Activated CD8-positive, alpha-beta T cell treated with anti-CD3 and anti-CD28 coated beads, Interleukin-2, amount 10 ng/mL, durations not matched to agents 7 days and 5 days (primary cell): ENCODE data around the gene SAXO2. TPM values are rescaled to one million over a fixed set of nuclear protein-coding genes. Genes with fewer than 3 reads are reported as not detected.
A peak's percentile ranks its signal among the peaks of the same experiment; 100 is the strongest.
"Not testable (repeated sequence)": the region's sequence is repeated elsewhere in the genome, so short reads cannot be mapped to it uniquely, and the experiment has no call there.

Experiments used
- ATAC-seq: fragments of 150-1000 bp; cut with Tn5 transposase; one replicate; pipeline ENCODE4 v1.10.0; 2021; ENCODE audit warnings: moderate library complexity
- CTCF ChIA-PET: fragments of 350-600 bp; sonication (Branson Sonifier 250); formaldehyde crosslinking; loops from one replicate; lab custom pipeline; 2021; ENCODE audit warnings: antibody characterized with exemption; lab: Charles Lee
- POLR2A ChIA-PET: fragments of 350-600 bp; sonication (Branson Sonifier 250); formaldehyde crosslinking; loops from one replicate; lab custom pipeline; 2021; ENCODE audit warnings: antibody characterized with exemption; lab: Charles Lee
- DNase-seq: peaks from one replicate; pipeline ENCODE4 v3.0.0-alpha.2; 2020
- H3K27ac Mint-ChIP-seq: one replicate; pipeline ENCODE4 v1.8.0; 2021; ENCODE audit warnings: mild to moderate bottlenecking, mixed read lengths
- H3K27me3 Mint-ChIP-seq: one replicate; pipeline ENCODE4 v1.8.0; 2021; ENCODE audit warnings: low read depth, mixed read lengths
- H3K36me3 Mint-ChIP-seq: one replicate; pipeline ENCODE4 v1.8.0; 2021; ENCODE audit warnings: low read depth, mixed read lengths
- H3K4me1 Mint-ChIP-seq: one replicate; pipeline ENCODE4 v1.8.0; 2021; ENCODE audit warnings: low read depth, mixed read lengths
- H3K4me3 Mint-ChIP-seq: one replicate; pipeline ENCODE4 v1.8.0; 2021; ENCODE audit warnings: mild to moderate bottlenecking, mixed read lengths
- H3K9me3 Mint-ChIP-seq: one replicate; pipeline ENCODE4 v1.8.0; 2022; ENCODE audit warnings: mixed read lengths; ENCODE audit not compliant: insufficient read depth
- total RNA-seq, 2 experiments: library from RNA; stranded (reverse); gene quantifications; one replicate each; pipeline ENCODE4 v1.2.3, GENCODE V29; 2021

SAXO2 gene
- total RNA-seq, 2 experiments from 2014 or later: 1.6 to 2.0 TPM

DNA sequence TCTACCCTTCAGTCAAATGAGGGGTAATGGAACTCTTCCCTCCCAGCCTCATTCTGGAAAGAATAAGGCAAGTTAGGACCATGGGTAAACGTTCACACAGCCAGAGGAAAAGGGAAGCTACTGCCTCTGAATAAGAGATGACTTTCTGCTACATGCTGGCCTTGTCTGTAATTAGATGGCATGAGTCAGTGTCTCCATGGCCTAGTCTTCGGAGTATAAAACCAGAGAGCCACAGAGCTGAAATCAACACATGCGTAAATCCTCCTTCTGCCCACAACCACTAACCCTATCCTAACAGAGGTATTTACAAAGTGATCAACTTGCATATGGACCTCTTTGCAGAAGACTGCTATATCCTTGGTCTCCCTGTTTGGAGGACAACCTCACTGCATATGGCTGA lies 14.4 kb upstream of the SAXO2 start:
- CTCF ChIA-PET, ATAC-seq: not testable (repeated sequence)

GRCh38 chr15:82261566-82262421 lies 824 bp upstream of the SAXO2 start:
- DNase-seq (peak; percentile 42), ATAC-seq (peak; percentile 20)
- Mint-ChIP-seq H3K36me3 (peaks cover 28% of the 10 kb centered on the region), H3K27ac (peak overlapping the region; percentile 88), H3K4me1 (peaks cover 30% of the 10 kb centered on the region), H3K4me3 (peak overlapping the region; percentile 92)
- CTCF ChIA-PET: interaction anchor here (0.7 to 1.9 kb wide), 2 partner anchors 15 to 19 kb away, joined by 3 to 8 read pairs; no protein-coding TSS in a partner anchor
- H3K9me3 Mint-ChIP-seq, H3K27me3 Mint-ChIP-seq: not testable (repeated sequence)
- POLR2A ChIA-PET: interaction anchor here (0.6 to 1.2 kb wide), 4 partner anchors 8 to 279 kb away, joined by 3 to 5 read pairs (median 4); partner anchors contain the start of gene RPS17

More for the DNA sequence above, 14.4 kb upstream of the SAXO2 start:
- H3K9me3 Mint-ChIP-seq, DNase-seq, H3K4me3 Mint-ChIP-seq, H3K27ac Mint-ChIP-seq, H3K27me3 Mint-ChIP-seq: not testable (repeated sequence)
- Mint-ChIP-seq H3K4me1 (peaks cover 24% of the 10 kb centered on the region), H3K36me3 (peaks cover 32% of the 10 kb centered on the region)
- POLR2A ChIA-PET: interaction anchor here (0.8 kb wide), 1 partner anchor 14 kb away, joined by 3 read pairs; the partner anchor contains the start of genes EFL1 and SAXO2

DNA sequence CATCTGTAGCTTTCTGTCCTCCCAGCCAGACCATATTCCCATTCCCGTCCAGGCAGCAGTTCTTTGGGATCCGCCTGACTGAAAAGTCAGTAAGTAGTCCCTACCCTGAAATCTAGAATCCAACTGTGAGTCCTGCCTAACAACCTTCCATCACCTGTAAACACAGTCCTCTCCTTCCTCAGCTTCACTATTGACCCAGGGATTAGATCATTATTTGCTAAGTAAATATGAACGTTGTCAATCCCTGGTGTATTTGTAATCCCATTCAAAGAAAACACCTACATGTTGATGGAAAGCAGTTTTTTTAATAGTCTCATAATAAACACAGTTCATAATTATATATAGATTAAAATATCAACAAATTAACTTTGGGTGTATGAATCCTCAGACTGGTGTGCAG lies 732 bp downstream of the SAXO2 start:
- H3K9me3 Mint-ChIP-seq: no peaks in the 10 kb centered on the region
- H3K27me3 Mint-ChIP-seq: no peaks in the 10 kb centered on the region
- ATAC-seq: no peak
- peak overlapping the region; percentile 92 for H3K4me3 Mint-ChIP-seq
- H3K4me1 Mint-ChIP-seq: peaks cover 30% of the 10 kb centered on the region
- H3K36me3 Mint-ChIP-seq: peaks cover 17% of the 10 kb centered on the region
- DNase-seq: no peak
- peak overlapping the region; percentile 4 for H3K27ac Mint-ChIP-seq
- ChIA-PET POLR2A (no interaction called here), CTCF (interaction anchor here (1.9 kb wide), 1 partner anchor 17 kb away, joined by 8 read pairs; no protein-coding TSS in a partner anchor)

GRCh38 chr15:82267137-82267536 lies 4.5 kb downstream of the SAXO2 start:
- CTCF ChIA-PET: interaction anchor here (0.8 kb wide), 1 partner anchor 17 kb away, joined by 3 read pairs; no protein-coding TSS in a partner anchor
- H3K27ac Mint-ChIP-seq, ATAC-seq: not testable (repeated sequence)

DNA sequence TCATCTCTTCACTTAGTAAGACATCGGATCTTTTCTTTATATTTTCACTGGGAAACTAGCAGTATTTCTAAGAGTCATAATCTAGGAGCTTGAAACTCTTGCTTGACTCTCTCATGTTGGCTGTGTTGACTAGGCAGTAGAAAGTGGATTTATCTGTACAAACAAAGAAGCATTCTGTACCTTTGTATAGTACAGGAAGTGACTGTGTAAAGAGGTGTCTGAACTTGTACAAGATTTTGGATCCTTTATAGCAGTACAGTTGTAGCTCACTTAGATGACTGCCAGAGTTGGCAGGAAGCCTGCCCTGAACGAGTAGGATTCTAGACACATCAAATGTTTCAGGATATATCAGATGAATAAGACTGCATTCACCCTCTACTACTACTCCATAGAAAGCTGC lies 5.8 kb downstream of the SAXO2 start:
- POLR2A ChIA-PET, H3K4me1 Mint-ChIP-seq, H3K27me3 Mint-ChIP-seq, H3K9me3 Mint-ChIP-seq, H3K36me3 Mint-ChIP-seq, H3K4me3 Mint-ChIP-seq, ATAC-seq, DNase-seq: not testable (repeated sequence)
- CTCF ChIA-PET: interaction anchor here (1.0 to 1.4 kb wide), 3 partner anchors 12 to 37 kb away, joined by 3 to 4 read pairs (median 3); no protein-coding TSS in a partner anchor
- peak overlapping the region; percentile 40 for H3K27ac Mint-ChIP-seq

More at GRCh38 chr15:82267137-82267536, 4.5 kb downstream of the SAXO2 start:
- DNase-seq, H3K36me3 Mint-ChIP-seq, POLR2A ChIA-PET, H3K4me3 Mint-ChIP-seq, H3K9me3 Mint-ChIP-seq, H3K27me3 Mint-ChIP-seq: not testable (repeated sequence)
- H3K4me1 Mint-ChIP-seq: peaks cover 12% of the 10 kb centered on the region

DNA sequence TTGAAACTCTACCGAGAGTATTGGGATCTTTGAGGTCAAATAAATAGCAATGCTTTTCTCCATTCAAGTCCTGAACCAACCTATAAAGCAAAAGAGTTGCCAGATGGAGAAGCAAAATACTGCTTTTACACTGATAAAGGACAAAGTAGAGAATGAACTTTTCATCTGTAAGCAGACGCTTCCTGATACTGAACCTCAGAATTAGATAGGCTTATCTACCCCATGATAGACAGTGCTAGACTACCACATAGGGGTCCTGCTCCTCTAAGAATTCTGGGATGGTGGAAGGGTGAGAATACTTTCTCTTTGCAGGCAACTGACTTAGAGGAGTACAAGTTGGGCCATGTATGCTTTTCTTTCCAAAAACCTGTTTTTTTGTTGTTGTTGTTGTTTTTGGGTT lies 9.5 kb downstream of the SAXO2 start:
- DNase-seq (no peak), ATAC-seq (no peak)
- Mint-ChIP-seq H3K27me3 (peaks cover 24% of the 10 kb centered on the region), H3K27ac (no peak overlapping the region), H3K4me1 (no peaks in the 10 kb centered on the region), H3K4me3 (no peak overlapping the region), H3K36me3 (peaks cover 5% of the 10 kb centered on the region), H3K9me3 (peaks cover 14% of the 10 kb centered on the region)
- CTCF ChIA-PET: no interaction called here
- POLR2A ChIA-PET: interaction anchor here (1.3 kb wide), 1 partner anchor 10 kb away, joined by 5 read pairs; the partner anchor contains the start of genes EFL1 and SAXO2

- ChIA-PET POLR2A (no interaction called here), CTCF (no interaction called here)
- peaks cover 5% of the 10 kb centered on the region for H3K36me3 Mint-ChIP-seq
- DNase-seq: no peak
- no peak for ATAC-seq
- H3K27me3 Mint-ChIP-seq: peaks cover 39% of the 10 kb centered on the region
- peaks cover 14% of the 10 kb centered on the region for H3K9me3 Mint-ChIP-seq
- H3K4me3 Mint-ChIP-seq: no peak overlapping the region
- H3K27ac Mint-ChIP-seq: no peak overlapping the region
- H3K4me1 Mint-ChIP-seq: no peaks in the 10 kb centered on the region
Observed at GRCh38 chr15:82275410-82275809, 12.8 kb downstream of the SAXO2 start.

DNA sequence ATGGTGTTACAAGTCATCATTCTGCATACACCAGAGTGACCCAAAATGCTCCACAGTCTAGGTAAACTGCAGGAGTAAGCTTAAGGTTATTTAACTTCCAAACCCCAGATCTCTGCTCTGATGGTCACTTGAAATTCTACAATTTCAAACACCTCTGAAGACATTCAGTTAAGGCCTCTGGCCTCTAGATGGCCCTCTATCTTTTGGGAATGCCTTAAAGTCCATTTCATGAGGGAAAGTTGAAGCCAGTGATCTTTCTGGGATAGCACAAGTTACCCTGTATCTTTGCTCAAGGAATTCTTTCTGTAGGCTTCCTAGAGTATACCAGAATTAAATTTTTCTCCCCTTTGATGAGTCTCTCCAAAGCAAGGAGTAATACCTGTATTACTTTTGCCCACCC lies 18.7 kb downstream of the SAXO2 start:
- peaks cover 15% of the 10 kb centered on the region for H3K4me1 Mint-ChIP-seq
- CTCF ChIA-PET: interaction anchor here (0.9 to 2.4 kb wide), 2 partner anchors 19 to 21 kb away, joined by 3 to 8 read pairs; partner anchors contain the start of genes EFL1 and SAXO2

DNA sequence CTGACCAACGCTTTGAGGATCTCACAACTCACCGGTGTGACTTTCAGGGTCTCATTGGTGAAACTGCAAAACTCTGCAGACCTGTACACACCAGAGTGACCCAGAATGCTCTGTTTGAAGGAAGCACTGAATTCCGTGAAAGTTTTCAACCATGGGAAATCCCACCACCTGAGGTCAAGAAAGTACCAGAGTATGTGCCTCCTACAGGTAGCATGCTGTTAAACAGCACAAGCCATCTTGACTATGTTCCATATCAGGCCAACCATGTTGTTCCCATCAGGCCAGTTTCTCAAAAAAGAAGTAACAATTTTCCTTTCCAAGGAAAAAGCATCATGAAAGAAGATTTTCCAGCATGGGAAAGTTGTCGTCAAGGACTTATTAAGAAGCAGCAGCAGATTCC lies 19.8 kb downstream of the SAXO2 start:
- H3K9me3 Mint-ChIP-seq, H3K4me3 Mint-ChIP-seq, DNase-seq, H3K36me3 Mint-ChIP-seq, H3K27ac Mint-ChIP-seq, POLR2A ChIA-PET, ATAC-seq: not testable (repeated sequence)
- H3K4me1 Mint-ChIP-seq: peaks cover 26% of the 10 kb centered on the region
- CTCF ChIA-PET: interaction anchor here (1.5 kb wide), 1 partner anchor 18 kb away, joined by 4 read pairs; no protein-coding TSS in a partner anchor
- peaks cover 22% of the 10 kb centered on the region for H3K27me3 Mint-ChIP-seq

More for the DNA sequence above, 18.7 kb downstream of the SAXO2 start:
- ATAC-seq, H3K4me3 Mint-ChIP-seq, POLR2A ChIA-PET, DNase-seq, H3K36me3 Mint-ChIP-seq, H3K27ac Mint-ChIP-seq, H3K9me3 Mint-ChIP-seq: not testable (repeated sequence)
- H3K27me3 Mint-ChIP-seq: peaks cover 25% of the 10 kb centered on the region

DNA sequence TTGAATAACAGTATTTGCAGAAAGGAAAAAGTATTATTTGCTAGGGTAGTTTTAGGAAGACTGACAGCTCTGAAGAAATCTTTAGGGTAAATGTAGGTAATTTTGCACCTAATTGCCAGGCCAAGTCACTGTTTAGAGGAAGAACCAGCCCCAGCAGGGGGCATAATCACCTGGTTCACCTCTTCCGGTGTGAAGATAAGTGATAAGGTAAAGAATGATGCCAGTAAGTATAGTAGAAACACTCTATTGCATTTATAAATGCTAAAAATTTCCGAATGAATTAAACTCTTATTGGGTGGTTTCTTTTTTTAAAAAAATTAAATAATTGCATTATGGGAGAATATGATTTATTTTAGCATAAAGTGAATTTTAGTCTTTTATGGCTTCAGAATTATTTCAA lies 21.8 kb downstream of the SAXO2 start:
- peaks cover 38% of the 10 kb centered on the region for H3K4me1 Mint-ChIP-seq
- peak; percentile 51 for ATAC-seq
- DNase-seq, H3K9me3 Mint-ChIP-seq, H3K27ac Mint-ChIP-seq, POLR2A ChIA-PET, H3K36me3 Mint-ChIP-seq, H3K4me3 Mint-ChIP-seq: not testable (repeated sequence)
- peaks cover 20% of the 10 kb centered on the region for H3K27me3 Mint-ChIP-seq
- CTCF ChIA-PET: interaction anchor here (1.0 to 1.6 kb wide), 2 partner anchors 16 to 17 kb away, joined by 3 read pairs; no protein-coding TSS in a partner anchor

- not testable (repeated sequence) for DNase-seq
Observed at GRCh38 chr15:82286475-82286874, 23.9 kb downstream of the SAXO2 start.

More at GRCh38 chr15:82286475-82286874, 23.9 kb downstream of the SAXO2 start:
- H3K36me3 Mint-ChIP-seq, CTCF ChIA-PET, H3K9me3 Mint-ChIP-seq: not testable (repeated sequence)
- Mint-ChIP-seq H3K4me1 (peaks cover 47% of the 10 kb centered on the region), H3K27ac (peak overlapping the region; percentile 81), H3K4me3 (peak overlapping the region; percentile 43), H3K27me3 (peaks cover 11% of the 10 kb centered on the region)
- ATAC-seq: peak; percentile 72
- POLR2A ChIA-PET: interaction anchor here (0.6 kb wide), 1 partner anchor 485 kb away, joined by 4 read pairs; no protein-coding TSS in a partner anchor
